Central memory CD8-positive, alpha-beta T cell (primary cell): ENCODE data around the gene RRP15.
"Not testable (repeated sequence)": the region's sequence is repeated elsewhere in the genome, so short reads cannot be mapped to it uniquely, and the experiment has no call there.

Experiments used
- ATAC-seq: fragments of 150-1000 bp; cut with Tn5 transposase; replicated peaks from 2 replicates; pipeline ENCODE4 v1.10.0; 2022; ENCODE audit warnings: mild to moderate bottlenecking, moderate FRiP score, moderate number of reproducible peaks; ENCODE audit not compliant: poor library complexity, severe bottlenecking; ENCODE audit errors: extremely low read depth
- DNase-seq, 2 donors: peaks; one replicate each; pipeline ENCODE4 v3.0.0; 2021; ENCODE audit warnings: low spot score in 2 of 2
- H3K27ac Mint-ChIP-seq: one replicate; pipeline ENCODE4 v1.8.0; 2022; ENCODE audit warnings: low read depth, mild to moderate bottlenecking, moderate library complexity, mixed read lengths
- H3K27me3 Mint-ChIP-seq: one replicate; pipeline ENCODE4 v1.8.0; 2022; ENCODE audit warnings: mixed read lengths
- H3K36me3 Mint-ChIP-seq: one replicate; pipeline ENCODE4 v1.8.0; 2022; ENCODE audit warnings: mild to moderate bottlenecking, moderate library complexity, mixed read lengths; ENCODE audit not compliant: insufficient read depth
- H3K4me1 Mint-ChIP-seq: one replicate; pipeline ENCODE4 v1.8.0; 2022; ENCODE audit warnings: mixed read lengths
- H3K4me3 Mint-ChIP-seq: one replicate; pipeline ENCODE4 v1.8.0; 2022; ENCODE audit warnings: mild to moderate bottlenecking, moderate library complexity, mixed read lengths
- H3K9me3 Mint-ChIP-seq: one replicate; pipeline ENCODE4 v1.8.0; 2022; ENCODE audit warnings: mixed read lengths

RRP15 gene

GRCh38 chr1:218299416-218299815 is 14.3 kb downstream of the RRP15 start:
- no peaks in the 10 kb centered on the region for H3K27me3 Mint-ChIP-seq
- H3K4me3 Mint-ChIP-seq, result no peak overlapping the region
- no peaks in the 10 kb centered on the region for H3K9me3 Mint-ChIP-seq
- DNase-seq (no peak), ATAC-seq (no peak)
- peaks cover 18% of the 10 kb centered on the region for H3K4me1 Mint-ChIP-seq
- peaks cover 9% of the 10 kb centered on the region for H3K36me3 Mint-ChIP-seq
- H3K27ac Mint-ChIP-seq, result no peak overlapping the region

- no peak for ATAC-seq
- no peaks in the 10 kb centered on the region for H3K27me3 Mint-ChIP-seq
These were observed 16.1 kb downstream of the RRP15 start for GRCh38 chr1:218301217-218301616.

DNA sequence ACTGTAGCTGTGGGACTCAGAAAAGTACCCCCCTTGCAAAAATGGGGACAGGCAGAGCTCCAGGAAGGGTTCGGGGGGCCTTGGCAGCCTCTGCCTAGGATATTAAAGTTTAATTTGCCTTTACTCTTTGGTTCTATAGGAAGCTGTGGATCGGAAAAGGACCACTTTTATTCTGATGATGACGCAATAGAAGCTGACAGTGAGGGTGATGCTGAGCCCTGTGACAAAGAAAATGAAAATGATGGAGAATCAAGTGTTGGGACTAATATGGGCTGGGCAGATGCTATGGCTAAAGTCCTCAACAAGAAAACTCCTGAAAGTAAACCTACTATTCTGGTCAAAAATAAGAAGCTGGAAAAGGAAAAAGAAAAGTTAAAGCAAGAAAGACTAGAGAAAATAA is 17.1 kb downstream of the RRP15 start:
- Mint-ChIP-seq H3K36me3 (peaks cover 7% of the 10 kb centered on the region), H3K27ac (no peak overlapping the region), H3K4me1 (peaks cover 13% of the 10 kb centered on the region), H3K27me3 (no peaks in the 10 kb centered on the region), H3K9me3 (no peaks in the 10 kb centered on the region), H3K4me3 (no peak overlapping the region)
- DNase-seq (no peak), ATAC-seq (no peak)

More at GRCh38 chr1:218301217-218301616, 16.1 kb downstream of the RRP15 start:
- no peak overlapping the region for H3K27ac Mint-ChIP-seq
- peaks cover 9% of the 10 kb centered on the region for H3K36me3 Mint-ChIP-seq
- no peaks in the 10 kb centered on the region for H3K9me3 Mint-ChIP-seq
- H3K4me3 Mint-ChIP-seq, result no peak overlapping the region
- no peak for DNase-seq
- H3K4me1 Mint-ChIP-seq, result peaks cover 18% of the 10 kb centered on the region

GRCh38 chr1:218303176-218303879 is 18.2 kb downstream of the RRP15 start:
- no peaks in the 10 kb centered on the region for H3K27me3 Mint-ChIP-seq
- H3K4me1 Mint-ChIP-seq, result peaks cover 6% of the 10 kb centered on the region
- H3K4me3 Mint-ChIP-seq, result no peak overlapping the region
- DNase-seq (no peak), ATAC-seq (no peak)
- no peaks in the 10 kb centered on the region for H3K9me3 Mint-ChIP-seq
- H3K36me3 Mint-ChIP-seq, result peaks cover 14% of the 10 kb centered on the region
- no peak overlapping the region for H3K27ac Mint-ChIP-seq

DNA sequence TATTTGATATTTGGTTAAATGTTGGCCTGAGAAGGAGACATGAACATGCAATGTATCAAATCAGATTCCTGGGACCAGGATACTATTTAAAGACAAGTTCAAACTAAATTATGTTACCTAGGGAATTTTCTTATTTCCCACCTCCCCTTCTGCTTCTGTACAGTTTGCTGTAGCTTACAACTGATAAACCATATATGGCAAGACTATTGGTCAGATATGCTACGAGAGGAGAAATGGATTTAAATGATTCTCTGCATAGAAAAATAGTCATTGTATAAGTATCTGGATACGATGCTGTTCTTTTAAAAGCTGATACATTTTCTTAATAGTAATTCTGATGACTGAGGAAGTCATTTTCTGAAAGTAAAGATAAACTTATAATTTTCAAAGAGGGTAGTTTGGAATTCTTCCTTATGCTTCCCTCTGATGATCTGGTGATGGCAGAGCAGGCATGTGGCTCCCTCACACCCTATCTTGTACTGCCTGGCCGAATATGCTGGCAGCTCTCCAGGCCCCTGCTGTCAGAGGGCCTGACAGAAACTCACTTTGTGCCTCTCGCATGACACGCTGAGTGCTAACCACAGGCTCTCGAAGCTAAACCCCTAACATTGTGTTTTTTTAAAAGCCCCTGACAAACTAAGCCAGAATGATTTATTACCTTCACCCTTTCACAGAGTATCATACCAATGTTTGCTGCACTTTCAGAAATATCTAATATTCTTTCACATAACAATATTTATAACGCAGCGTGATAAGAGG is 19.4 kb downstream of the RRP15 start:
- no peak for ATAC-seq
- H3K4me1 Mint-ChIP-seq, result peaks cover 5% of the 10 kb centered on the region
- no peaks in the 10 kb centered on the region for H3K9me3 Mint-ChIP-seq
- H3K36me3 Mint-ChIP-seq, result peaks cover 22% of the 10 kb centered on the region
- no peaks in the 10 kb centered on the region for H3K27me3 Mint-ChIP-seq
- H3K27ac Mint-ChIP-seq, result no peak overlapping the region
- DNase-seq, result no peak
- no peak overlapping the region for H3K4me3 Mint-ChIP-seq

- no peaks in the 10 kb centered on the region for H3K9me3 Mint-ChIP-seq
- no peak overlapping the region for H3K27ac Mint-ChIP-seq
- H3K27me3 Mint-ChIP-seq, result no peaks in the 10 kb centered on the region
- DNase-seq (no peak), ATAC-seq (no peak)
- H3K36me3 Mint-ChIP-seq, result peaks cover 22% of the 10 kb centered on the region
- H3K4me3 Mint-ChIP-seq, result no peak overlapping the region
- peaks cover 2% of the 10 kb centered on the region for H3K4me1 Mint-ChIP-seq
These were observed 20.5 kb downstream of the RRP15 start for GRCh38 chr1:218305472-218306064.

- H3K9me3 Mint-ChIP-seq, result no peaks in the 10 kb centered on the region
- H3K27ac Mint-ChIP-seq, result no peak overlapping the region
- H3K4me3 Mint-ChIP-seq, result no peak overlapping the region
- no peaks in the 10 kb centered on the region for H3K4me1 Mint-ChIP-seq
- DNase-seq, result no peak
- H3K27me3 Mint-ChIP-seq, result no peaks in the 10 kb centered on the region
- no peak for ATAC-seq
- H3K36me3 Mint-ChIP-seq, result peaks cover 25% of the 10 kb centered on the region
These were observed 27.4 kb downstream of the RRP15 start for GRCh38 chr1:218312509-218312908.

GRCh38 chr1:218314316-218314715 is 29.2 kb downstream of the RRP15 start:
- no peak for ATAC-seq
- no peak overlapping the region for H3K4me3 Mint-ChIP-seq
- peaks cover 9% of the 10 kb centered on the region for H3K36me3 Mint-ChIP-seq
- no peaks in the 10 kb centered on the region for H3K4me1 Mint-ChIP-seq
- H3K27me3 Mint-ChIP-seq, result no peaks in the 10 kb centered on the region
- DNase-seq, result no peak
- no peak overlapping the region for H3K27ac Mint-ChIP-seq
- no peaks in the 10 kb centered on the region for H3K9me3 Mint-ChIP-seq

GRCh38 chr1:218315638-218316037 is 30.5 kb downstream of the RRP15 start:
- Mint-ChIP-seq H3K36me3 (peaks cover 12% of the 10 kb centered on the region), H3K9me3 (no peaks in the 10 kb centered on the region), H3K27me3 (no peaks in the 10 kb centered on the region), H3K4me1 (no peaks in the 10 kb centered on the region), H3K4me3 (no peak overlapping the region), H3K27ac (no peak overlapping the region)
- no peak for DNase-seq
- ATAC-seq, result no peak

GRCh38 chr1:218317061-218317460 is 32.0 kb downstream of the RRP15 start:
- Mint-ChIP-seq H3K9me3 (no peaks in the 10 kb centered on the region), H3K4me3 (no peak overlapping the region), H3K27me3 (no peaks in the 10 kb centered on the region), H3K27ac (no peak overlapping the region), H3K4me1 (no peaks in the 10 kb centered on the region), H3K36me3 (peaks cover 7% of the 10 kb centered on the region)
- no peak for DNase-seq
- no peak for ATAC-seq

GRCh38 chr1:218320182-218320581 is 35.1 kb downstream of the RRP15 start:
- H3K4me3 Mint-ChIP-seq, DNase-seq, ATAC-seq, H3K9me3 Mint-ChIP-seq, H3K4me1 Mint-ChIP-seq, H3K27me3 Mint-ChIP-seq, H3K27ac Mint-ChIP-seq: not testable (repeated sequence)
- H3K36me3 Mint-ChIP-seq, result peaks cover 12% of the 10 kb centered on the region

GRCh38 chr1:218322762-218323161 is 37.7 kb downstream of the RRP15 start:
- no peak overlapping the region for H3K27ac Mint-ChIP-seq
- no peaks in the 10 kb centered on the region for H3K27me3 Mint-ChIP-seq
- DNase-seq (no peak), ATAC-seq (no peak)
- no peaks in the 10 kb centered on the region for H3K4me1 Mint-ChIP-seq
- no peaks in the 10 kb centered on the region for H3K9me3 Mint-ChIP-seq
- H3K36me3 Mint-ChIP-seq, result peaks cover 10% of the 10 kb centered on the region
- H3K4me3 Mint-ChIP-seq, result no peak overlapping the region
